ENCODE measurements around the gene CAPS2. TPM values are rescaled to one million over a fixed set of nuclear protein-coding genes. Genes with fewer than 3 reads are reported as not detected.
A peak's percentile ranks its signal among the peaks of the same experiment; 100 is the strongest.

CAPS2 gene
- total RNA-seq, 1 donor from 2014 or later, result 6.6 TPM

DNA sequence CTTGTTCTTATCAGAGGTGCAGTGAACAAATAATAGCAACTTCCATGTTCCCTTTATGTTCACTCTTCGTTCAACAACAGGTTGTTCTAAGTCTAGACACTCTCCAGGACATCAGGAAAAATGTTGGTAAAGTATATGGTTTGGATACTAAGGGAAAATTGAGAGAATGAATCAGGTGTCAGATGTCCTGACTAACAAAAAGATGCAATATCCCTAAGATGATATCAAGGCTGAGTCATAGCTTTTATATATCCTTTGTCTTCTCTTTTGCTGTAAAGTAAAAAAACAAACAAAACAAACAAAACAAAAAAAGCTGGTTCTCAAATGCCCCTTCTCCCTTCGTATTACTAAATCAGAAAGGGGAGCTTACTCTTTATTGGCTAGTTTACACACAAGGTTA is 15.4 kb upstream of the CAPS2 start:
- Mint-ChIP-seq H3K9me3 (peaks cover 6% of the 10 kb centered on the region), H3K36me3 (ENCODE audit: low read depth) (no peaks in the 10 kb centered on the region), H3K4me1 (no peaks in the 10 kb centered on the region), H3K4me3 (no peak overlapping the region), H3K27ac (ENCODE audit: unreplicated experiment) (no peak overlapping the region), H3K27me3 (ENCODE audit: low read depth) (no peaks in the 10 kb centered on the region)
- no peak for DNase-seq (ENCODE audit: low read depth, low spot score)
- TF ChIP-seq, protein P1, sequence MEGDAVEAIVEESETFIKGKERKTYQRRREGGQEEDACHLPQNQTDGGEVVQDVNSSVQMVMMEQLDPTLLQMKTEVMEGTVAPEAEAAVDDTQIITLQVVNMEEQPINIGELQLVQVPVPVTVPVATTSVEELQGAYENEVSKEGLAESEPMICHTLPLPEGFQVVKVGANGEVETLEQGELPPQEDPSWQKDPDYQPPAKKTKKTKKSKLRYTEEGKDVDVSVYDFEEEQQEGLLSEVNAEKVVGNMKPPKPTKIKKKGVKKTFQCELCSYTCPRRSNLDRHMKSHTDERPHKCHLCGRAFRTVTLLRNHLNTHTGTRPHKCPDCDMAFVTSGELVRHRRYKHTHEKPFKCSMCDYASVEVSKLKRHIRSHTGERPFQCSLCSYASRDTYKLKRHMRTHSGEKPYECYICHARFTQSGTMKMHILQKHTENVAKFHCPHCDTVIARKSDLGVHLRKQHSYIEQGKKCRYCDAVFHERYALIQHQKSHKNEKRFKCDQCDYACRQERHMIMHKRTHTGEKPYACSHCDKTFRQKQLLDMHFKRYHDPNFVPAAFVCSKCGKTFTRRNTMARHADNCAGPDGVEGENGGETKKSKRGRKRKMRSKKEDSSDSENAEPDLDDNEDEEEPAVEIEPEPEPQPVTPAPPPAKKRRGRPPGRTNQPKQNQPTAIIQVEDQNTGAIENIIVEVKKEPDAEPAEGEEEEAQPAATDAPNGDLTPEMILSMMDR (conservative IDR thresholded peaks at IDR 0.05), result no peak

DNA sequence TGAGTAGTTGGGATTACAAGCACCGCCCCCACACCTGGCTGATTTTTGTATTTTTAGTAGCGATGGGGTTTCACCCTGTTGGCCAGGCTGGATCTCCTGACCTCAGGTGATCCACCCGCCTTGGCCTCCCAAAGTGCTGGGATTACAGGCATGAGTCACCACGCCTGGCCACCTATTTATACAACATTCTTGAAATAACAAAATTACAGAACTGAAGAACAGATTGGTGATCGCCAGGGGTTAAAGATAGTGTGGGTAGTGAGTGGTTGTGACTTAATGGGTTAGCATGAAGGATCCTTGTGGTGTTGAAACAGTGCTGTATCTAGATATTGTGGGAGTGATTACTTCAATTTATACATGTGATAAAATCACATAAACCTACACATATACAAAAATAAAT is 11.7 kb upstream of the CAPS2 start:
- TF ChIP-seq, protein P1 (conservative IDR thresholded peaks at IDR 0.05), result no peak
- no peaks in the 10 kb centered on the region for H3K36me3 Mint-ChIP-seq (ENCODE audit: low read depth)
- H3K27ac Mint-ChIP-seq (ENCODE audit: unreplicated experiment), result no peak overlapping the region
- H3K9me3 Mint-ChIP-seq, result peaks cover 6% of the 10 kb centered on the region
- H3K27me3 Mint-ChIP-seq (ENCODE audit: low read depth), result no peaks in the 10 kb centered on the region
- no peak overlapping the region for H3K4me3 Mint-ChIP-seq
- no peaks in the 10 kb centered on the region for H3K4me1 Mint-ChIP-seq
- no peak for DNase-seq (ENCODE audit: low read depth, low spot score)

DNA sequence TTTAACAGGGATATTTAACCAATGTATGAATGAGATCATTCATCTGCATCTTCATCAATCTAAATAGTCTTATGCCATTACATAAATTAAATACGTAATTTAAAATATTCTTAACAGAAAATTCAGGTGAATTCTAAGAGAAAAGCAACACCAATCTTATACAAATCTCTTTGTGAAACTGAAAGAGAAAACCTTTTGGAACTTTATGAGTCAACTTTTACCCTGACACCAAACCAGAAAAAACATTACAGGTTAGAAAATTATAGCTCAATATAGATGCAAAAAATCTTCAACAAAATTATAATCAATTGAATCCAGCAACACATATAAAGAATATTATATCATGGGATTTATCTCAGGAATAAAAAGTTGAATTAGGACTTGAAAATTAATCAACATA is 7.8 kb upstream of the CAPS2 start:
- no peak overlapping the region for H3K4me3 Mint-ChIP-seq
- no peaks in the 10 kb centered on the region for H3K36me3 Mint-ChIP-seq (ENCODE audit: low read depth)
- peaks cover 10% of the 10 kb centered on the region for H3K4me1 Mint-ChIP-seq
- H3K9me3 Mint-ChIP-seq, result peaks cover 6% of the 10 kb centered on the region
- TF ChIP-seq, protein P1 (conservative IDR thresholded peaks at IDR 0.05), result no peak
- H3K27me3 Mint-ChIP-seq (ENCODE audit: low read depth), result peaks cover 3% of the 10 kb centered on the region
- DNase-seq (ENCODE audit: low read depth, low spot score), result no peak
- no peak overlapping the region for H3K27ac Mint-ChIP-seq (ENCODE audit: unreplicated experiment)

DNA sequence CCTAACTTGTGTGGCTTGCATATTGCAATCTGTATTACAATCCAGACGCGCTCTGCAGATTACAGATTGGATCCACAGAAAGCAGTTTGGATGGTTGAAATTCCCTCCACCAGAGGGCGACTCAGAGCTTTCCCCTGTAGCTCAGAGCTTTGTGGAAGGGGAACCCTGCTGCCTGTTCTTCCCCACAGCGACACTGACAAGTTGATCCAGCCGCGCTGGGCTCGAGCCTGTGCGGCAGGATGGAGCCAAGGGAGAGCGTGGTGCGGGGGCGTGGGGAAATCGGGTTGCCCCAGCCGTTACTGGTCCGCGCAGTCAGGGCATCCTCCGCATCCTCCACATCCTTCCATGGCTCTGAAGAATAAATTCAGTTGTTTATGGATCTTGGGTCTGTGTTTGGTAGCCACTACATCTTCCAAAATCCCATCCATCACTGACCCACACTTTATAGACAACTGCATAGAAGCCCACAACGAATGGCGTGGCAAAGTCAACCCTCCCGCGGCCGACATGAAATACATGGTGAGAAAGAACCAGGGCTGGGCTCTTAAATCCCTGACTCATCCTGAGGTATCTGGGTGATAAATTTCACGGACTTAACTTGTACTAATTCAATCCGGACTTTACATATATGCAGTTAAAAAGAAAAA is 4.4 kb upstream of the CAPS2 start, which contains the start of gene GLIPR1L1:
Gene GLIPR1L1 (plus strand): TSS at position 287 of the 647 bp plus-strand sequence. CDS start 59 bp downstream, at position 346.
- TF ChIP-seq, protein P1 (conservative IDR thresholded peaks at IDR 0.05), result peak; percentile 95
- Mint-ChIP-seq H3K27ac (ENCODE audit: unreplicated experiment) (no peak within 1 kb of the TSS), H3K9me3 (no peaks in the 10 kb centered on the region), H3K36me3 (ENCODE audit: low read depth) (no peaks in the 10 kb centered on the region), H3K4me3 (peak within 1 kb of the TSS; percentile 86), H3K27me3 (ENCODE audit: low read depth) (peaks cover 3% of the 10 kb centered on the region), H3K4me1 (peaks cover 19% of the 10 kb centered on the region)
- DNase-seq (ENCODE audit: low read depth, low spot score), result peak; percentile 96

DNA sequence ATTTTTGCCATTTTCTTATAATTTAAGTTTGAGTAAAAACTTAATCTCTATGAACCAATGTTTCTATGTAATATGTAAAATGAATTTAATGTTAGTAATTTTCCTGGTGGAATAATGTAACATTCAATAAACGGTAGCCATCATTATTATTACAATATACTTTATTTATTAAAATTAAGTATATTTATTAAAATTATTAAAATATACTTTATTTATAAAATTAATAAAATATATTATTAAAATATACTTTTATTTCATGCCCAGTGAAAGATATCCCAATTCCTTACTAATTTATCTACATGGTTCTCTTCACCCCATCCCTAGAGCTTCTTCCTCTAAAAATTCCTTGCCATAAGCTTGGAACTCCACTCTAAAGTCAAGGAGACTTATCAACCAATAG is 2.5 kb downstream of the CAPS2 start:
- Mint-ChIP-seq H3K27me3 (ENCODE audit: low read depth) (no peaks in the 10 kb centered on the region), H3K27ac (ENCODE audit: unreplicated experiment) (no peak overlapping the region), H3K4me1 (peaks cover 15% of the 10 kb centered on the region), H3K4me3 (no peak overlapping the region), H3K36me3 (ENCODE audit: low read depth) (no peaks in the 10 kb centered on the region), H3K9me3 (no peaks in the 10 kb centered on the region)
- DNase-seq (ENCODE audit: low read depth, low spot score), result no peak
- TF ChIP-seq, protein P1 (conservative IDR thresholded peaks at IDR 0.05), result no peak

All from neural crest cell (in vitro differentiated cells).